Inflammatory macrophage treated with lipopolysaccharide for 1 hour (primary cell): ENCODE measurements around the gene FAM124A.

Source experiments
- DNase-seq, 2 donors: peaks; one replicate each; pipeline ENCODE4 v3.0.0-alpha.2; 2020 to 2022

The FAM124A gene

GRCh38 chr13:51243832-51244231 lies 21.6 kb downstream of the FAM124A start:
- no peak for DNase-seq

DNA sequence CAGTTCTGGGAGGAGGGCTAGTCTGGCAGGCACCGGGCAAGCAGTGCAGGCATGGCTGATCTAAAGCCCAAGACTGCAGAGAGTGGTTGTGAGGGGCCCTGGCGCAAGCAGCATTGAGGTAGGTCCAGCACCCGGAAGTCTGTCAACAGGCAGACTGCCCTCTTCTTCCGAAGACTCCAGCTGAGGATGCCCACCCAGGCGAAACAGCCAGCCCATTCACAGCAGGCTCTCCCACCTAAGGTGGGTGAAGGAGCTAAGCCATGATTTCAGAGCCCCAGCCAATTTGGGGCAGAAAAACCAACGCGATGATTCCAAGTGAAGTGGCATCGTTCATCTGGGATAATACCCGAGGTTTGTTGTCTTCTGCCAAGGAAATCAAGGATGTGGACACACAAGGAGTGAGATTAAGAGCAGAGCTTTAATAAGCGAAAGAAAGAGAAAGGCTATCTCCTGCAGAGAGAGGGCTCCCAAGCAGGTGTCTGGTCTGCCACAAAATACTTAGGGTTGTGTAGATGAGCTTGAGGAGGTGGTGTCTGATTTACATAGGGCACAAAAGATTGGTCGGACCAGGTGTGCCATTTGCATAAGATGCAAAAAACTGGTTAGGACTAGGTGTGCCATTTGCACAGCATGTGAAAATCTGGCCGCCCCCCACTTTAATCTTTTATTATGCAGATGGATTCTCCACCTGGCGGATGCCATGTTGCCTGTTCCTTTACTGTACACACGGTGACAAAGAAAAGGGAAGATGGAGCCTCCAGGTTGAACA lies 22.6 kb downstream of the FAM124A start:
- DNase-seq = no peak

- no peak for DNase-seq
These were observed 23.4 kb downstream of the FAM124A start for GRCh38 chr13:51245583-51245982.

DNA sequence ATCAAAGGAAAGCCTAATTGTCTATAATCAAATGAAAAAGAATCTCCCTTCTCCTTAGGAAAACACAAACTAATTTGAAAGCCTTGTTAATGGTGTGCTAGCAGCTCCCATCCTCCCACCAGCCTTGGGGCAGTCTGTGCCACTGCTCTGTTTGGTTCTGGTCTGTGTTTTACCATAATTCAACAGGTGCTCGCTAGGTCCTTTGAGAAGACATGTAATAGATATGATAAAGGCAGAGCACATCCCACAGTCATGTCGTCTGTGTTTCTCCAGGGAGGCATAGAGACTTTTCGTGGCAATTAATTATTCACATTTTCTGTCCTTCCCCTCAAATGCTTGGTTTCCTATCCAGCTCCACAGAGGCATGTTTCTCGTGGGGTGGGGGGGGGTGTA lies 23.8 kb downstream of the FAM124A start:
- no peak for DNase-seq

DNA sequence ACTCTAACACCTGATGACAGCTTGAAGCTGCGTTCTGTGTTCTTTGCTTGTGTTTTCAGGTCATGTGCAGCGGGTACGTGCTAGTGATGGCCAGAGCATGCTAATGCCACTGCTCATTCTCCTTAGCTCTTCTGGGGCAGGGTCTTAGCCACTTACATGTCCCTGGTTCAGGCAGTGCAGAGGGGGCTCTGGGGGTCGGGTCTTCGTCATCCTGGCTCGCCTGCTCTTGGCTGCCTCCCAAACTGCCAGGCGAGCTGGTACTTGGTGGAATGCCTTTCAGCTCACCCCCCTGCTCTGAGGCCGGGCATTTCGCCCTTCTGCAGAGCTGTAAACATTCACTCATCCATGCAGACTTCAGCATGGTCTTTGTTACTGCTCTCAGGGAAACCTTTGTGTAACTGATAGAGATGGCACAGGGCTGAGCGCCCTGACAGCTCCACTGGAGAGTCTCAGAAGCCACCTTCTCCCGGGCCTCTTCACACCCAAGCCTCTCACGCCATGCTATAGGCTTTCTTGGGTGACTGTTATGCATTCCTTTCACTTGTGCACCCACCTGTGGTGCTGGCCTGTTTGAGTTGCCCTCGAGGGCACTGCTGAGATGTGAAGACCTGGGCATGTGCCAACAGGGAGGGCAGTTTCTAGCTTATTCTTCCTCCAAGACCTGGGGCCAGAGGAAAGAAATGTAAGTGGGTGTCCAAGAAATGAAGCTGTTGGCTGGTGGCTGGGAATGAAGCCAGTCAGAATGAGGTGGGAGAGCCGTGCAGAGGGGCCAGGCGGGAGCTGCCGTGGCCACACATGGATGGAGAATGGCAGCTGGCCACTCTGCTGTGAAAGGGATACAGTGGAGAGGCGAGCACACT lies 24.4 kb downstream of the FAM124A start:
- DNase-seq = no peak

DNA sequence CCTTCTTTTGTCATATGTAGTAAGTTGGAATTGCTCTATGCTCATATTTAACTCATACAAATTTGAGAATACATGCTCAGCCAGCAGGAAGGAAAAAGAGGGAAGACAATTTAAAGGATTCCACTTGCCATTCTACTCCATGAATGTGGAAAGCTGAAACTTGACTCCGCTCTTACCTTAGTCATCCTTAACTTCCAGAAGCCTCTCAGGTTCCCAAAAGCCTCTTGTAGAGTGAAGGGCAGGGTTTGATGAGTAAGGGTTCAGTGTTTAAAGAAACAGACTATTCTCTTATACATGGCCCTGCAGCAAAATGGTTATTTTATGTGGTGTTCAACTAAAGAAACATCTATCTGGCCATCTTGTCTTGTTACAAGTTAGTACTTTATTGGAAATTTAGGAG lies 27.1 kb downstream of the FAM124A start:
- no peak for DNase-seq

DNA sequence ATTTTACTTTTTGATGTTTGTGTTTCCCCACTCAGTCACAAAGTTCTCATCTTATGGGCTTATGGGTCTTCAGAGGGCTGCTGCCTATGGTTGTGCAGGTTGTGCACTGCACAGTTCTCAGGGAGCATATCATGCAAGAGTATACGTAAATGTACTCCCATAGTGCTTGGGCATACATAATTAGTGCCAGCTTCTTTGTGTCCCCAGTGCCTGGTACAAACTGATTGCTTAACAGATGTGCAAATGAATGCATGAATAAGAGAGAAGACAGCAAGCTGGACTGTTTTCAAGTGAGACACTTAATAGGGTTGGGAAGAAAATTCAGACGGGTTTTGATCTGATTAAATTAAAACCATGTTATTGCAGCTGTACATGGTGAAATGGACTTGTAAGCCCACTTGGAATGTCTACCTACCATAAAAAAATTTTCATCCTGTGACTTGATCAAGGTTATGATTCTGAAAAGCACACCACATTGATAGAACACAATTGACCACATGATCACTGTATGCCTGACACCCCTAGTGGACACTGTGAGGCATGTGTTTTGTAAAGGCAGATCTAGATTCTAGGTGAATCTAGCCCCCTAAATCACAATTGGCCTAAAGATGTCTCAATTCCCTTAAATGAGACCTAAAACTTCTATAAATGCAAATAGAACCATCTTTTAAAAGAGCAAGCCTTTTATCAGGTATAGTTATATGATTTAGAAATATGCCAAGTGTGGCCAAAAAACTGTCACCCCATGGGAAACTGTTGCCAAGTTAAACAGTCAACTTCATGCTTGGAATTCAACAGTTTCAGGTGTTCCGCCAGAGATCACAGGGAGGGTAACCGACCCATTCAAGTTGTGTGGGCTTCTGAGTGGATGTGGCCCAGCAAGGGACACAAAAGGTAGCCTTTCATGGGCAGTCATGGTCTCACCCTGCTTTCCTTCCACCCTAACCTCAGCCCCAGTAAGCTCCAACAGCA lies 27.9 kb downstream of the FAM124A start:
- DNase-seq = no peak

GRCh38 chr13:51251480-51251879 lies 29.3 kb downstream of the FAM124A start:
- DNase-seq = no peak

DNA sequence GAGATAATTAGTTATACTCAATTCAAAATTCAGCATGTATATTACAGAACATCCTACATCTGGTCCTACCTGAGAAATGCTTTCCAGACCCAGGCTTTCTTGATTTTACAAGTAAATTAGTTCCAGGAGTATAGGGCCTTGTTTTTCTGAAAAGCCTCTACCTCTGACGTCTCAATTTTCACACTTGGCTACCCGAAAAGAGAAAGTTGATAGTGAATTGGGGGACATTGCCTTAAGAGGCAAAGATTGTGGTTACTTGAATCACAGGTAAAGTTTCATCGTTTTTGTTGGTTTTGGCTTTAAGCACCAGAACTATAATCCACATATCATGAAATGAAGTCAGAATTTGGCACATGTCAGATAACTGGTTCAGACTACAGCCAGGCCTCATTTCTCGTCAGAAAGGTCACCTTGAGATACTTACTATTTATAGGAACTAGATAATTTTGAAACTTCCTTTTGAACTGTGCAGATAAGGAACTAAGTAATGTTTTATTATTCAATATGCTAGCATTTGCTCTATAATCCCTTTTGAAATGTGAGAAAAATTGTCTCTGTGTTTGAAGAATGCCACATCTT lies 30.8 kb downstream of the FAM124A start:
- no peak for DNase-seq

DNA sequence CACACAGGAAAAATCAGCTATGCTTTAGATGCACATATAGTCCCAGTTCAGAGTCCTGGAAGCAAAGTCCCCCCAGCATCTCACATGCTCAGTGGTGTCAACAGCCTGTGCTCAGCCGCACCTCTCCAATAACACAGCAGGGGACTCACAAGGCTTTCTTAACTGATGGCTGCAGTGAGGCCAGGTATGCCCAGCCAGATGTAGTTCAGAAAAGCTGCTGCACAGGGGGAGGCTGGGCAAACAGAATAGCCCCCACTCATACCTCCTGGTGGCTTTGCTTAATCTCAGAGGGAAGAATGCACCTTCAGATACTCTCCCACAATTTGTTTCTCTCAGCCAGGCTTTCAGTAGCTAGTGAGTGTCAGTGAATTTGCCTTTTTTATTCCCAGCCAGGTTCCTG lies 33.4 kb downstream of the FAM124A start:
- no peak for DNase-seq

- DNase-seq = no peak
These were observed 35.0 kb downstream of the FAM124A start for GRCh38 chr13:51257187-51257586.

- peak; percentile 84 to 91 for DNase-seq
These were observed 36.7 kb downstream of the FAM124A start for GRCh38 chr13:51258612-51259548.

DNA sequence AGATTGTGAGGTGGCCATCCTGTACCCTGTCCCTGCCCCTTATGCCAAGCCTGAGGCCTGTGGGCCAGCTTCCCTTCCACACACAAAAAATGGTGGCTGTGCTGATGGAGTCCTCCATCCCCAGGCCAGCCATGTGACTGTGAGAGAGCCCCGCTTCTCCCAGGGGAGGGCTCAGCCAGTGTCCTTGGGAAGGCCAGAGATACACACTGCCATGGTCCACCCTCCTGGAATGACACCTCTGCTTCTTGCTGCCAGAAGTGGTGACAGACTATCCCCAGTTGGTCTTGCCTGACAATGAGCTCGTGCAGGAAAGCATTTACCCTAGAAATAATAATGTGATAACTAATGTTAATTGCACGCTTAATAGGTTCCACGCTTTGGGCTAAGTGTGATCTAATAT lies 38.0 kb downstream of the FAM124A start:
- no peak for DNase-seq

DNA sequence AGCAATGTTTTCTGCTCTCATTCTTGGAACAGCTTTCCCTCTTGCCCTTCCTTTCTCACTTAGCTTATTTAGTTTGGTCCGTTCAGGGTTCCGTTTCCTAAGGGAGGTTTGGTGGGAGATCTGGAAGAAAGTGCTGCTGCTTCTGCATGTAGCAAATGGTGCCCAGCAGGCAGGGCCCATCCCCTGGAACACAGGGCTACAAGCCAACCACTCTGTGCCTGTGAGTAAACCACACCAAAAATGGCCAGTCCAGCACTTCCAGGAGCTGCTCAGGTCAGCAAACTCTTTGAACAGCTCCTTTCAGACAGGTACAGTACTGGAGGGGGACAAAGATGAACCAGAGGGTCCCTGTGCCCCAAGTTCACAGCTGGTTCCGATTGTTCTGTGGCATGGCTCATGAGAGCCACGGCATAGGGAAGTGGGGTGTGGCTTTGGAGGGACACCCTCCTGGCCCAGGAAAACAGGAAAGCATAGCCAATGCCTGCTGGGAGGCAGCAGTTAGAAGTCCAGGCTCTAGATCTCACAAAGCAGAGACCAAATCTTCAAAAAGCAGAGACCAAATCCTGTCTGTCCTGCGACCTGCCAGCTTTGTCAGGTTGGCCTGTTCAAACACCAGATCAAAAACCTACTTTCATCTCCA lies 39.5 kb downstream of the FAM124A start:
- no peak for DNase-seq

- no peak for DNase-seq
These were observed 40.5 kb downstream of the FAM124A start for GRCh38 chr13:51262501-51263211.

DNA sequence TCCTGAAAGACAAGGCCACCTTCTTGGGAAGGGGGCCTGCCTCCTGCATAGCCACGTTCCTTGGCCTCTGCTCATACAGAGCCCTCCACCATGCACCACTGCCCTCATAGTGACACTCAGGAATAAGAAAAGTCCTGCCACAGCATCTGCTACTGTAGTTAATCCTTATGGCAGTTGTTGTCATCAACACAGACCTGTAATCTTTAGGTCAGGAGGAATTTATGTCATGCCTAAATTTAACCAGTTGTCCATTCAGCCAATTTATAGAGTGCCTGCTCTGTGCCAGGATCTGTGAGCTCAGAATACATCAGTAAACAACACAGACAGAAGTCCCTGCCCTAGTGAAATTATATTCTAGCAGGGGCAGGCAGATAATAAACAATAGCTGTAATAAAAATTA lies 44.4 kb downstream of the FAM124A start:
- DNase-seq = no peak

- DNase-seq = no peak
These were observed 45.4 kb downstream of the FAM124A start for GRCh38 chr13:51267622-51268021.

DNA sequence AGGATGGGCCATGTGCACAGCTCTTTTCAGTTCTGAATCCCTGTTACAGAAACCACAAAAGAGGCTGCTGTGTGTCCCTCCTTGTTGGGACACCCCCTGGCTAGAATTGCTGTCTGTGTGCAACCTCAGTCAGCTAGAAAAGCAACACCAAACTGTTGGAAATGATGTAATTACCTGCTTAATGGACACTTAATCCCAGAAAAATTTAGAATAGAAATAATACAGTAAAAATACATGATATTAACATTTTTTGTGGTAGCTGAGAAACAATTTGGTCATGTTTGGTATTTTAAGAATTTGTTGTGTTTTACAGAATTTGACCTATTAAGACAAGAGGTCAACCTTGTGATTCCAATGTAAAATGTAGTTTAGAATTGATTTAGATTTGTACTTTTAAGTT lies 46.8 kb downstream of the FAM124A start:
- no peak for DNase-seq

DNA sequence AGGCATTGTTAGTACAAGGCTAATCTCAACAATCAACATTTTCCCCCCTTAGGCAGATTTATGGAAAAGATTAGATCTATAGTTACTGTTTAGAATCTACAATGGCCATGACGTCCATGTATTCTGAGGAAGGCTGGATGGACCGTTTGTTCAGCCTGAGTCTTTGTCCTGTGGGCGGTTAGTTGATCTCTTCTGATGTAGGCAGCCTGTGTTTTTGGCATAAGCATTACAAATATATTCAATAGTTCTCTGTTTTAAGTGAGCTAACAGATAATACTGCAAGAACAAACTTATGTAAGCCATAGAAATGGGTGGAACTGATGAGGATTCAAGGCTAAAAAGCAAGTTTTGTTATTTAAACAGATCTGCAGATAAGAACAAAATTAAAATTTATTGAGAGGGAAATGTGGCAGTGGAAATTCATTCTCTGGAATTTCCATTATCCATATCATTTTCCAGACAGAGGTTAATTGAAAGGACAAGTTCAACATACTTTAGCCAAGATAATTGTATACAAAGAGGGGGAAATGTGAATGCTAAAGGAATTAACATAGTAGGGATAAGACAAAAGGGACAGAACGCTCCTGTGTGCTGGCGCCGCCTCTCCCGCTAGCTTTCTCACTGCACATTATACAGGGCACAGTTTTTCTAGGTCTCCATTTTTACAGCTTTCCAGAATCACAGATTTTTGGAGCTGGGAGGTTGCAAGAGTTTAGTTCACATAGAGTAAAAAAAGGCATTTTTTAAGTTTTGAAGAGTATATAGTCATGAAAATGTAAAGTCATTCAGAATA lies 48.6 kb downstream of the FAM124A start:
- no peak for DNase-seq
